C4-2B (cell line): ENCODE data around the gene THOP1.

Source experiments
- ZFX ChIP-seq: fragments of 450-650 bp; IDR thresholded peaks from 2 replicates; pipeline ENCODE4 v1.6.1; 2017
- TF ChIP-seq, protein P1 (sequence below): fragments of 450-650 bp; conservative IDR thresholded peaks from 2 replicates; pipeline ENCODE4 v1.5.1; 2017; ENCODE audit warnings: mild to moderate bottlenecking

DNA sequence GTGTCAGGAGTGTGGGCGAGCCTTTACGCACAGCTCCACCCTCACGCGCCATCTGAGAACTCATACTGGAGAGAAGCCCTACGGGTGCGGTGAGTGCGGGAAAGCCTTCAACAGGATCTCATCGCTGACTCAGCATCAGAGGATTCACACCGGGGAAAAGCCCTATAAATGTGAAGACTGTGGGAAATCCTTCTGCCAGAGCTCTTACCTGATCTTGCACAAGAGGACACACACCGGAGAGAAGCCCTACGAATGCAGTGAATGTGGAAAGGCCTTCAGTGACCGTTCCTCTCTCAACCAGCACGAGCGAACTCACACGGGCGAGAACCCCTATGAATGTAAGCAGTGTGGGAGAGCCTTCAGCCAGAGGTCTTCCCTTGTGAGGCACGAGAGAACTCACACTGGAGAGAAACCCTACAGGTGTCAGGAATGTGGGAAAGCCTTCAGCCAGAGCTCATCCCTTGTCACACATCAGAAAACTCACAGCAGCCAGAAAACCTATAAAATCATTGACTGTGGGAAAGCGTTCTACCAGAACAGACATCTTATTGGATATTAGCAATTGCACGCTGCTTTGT, 49.1 kb downstream of the THOP1 start:
- TF ChIP-seq, protein P1, sequence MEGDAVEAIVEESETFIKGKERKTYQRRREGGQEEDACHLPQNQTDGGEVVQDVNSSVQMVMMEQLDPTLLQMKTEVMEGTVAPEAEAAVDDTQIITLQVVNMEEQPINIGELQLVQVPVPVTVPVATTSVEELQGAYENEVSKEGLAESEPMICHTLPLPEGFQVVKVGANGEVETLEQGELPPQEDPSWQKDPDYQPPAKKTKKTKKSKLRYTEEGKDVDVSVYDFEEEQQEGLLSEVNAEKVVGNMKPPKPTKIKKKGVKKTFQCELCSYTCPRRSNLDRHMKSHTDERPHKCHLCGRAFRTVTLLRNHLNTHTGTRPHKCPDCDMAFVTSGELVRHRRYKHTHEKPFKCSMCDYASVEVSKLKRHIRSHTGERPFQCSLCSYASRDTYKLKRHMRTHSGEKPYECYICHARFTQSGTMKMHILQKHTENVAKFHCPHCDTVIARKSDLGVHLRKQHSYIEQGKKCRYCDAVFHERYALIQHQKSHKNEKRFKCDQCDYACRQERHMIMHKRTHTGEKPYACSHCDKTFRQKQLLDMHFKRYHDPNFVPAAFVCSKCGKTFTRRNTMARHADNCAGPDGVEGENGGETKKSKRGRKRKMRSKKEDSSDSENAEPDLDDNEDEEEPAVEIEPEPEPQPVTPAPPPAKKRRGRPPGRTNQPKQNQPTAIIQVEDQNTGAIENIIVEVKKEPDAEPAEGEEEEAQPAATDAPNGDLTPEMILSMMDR: no peak
- no peak for TF ChIP-seq ZFX
